Left ventricle myocardium inferior (tissue), 1 donor: ENCODE data around the gene HSD17B10. TPM values are rescaled to one million over a fixed set of nuclear protein-coding genes. Genes with fewer than 3 reads are reported as not detected.

ENCODE experiments used
- DNase-seq: peaks from one replicate; pipeline ENCODE4 v3.0.0-alpha.2; 2020
- H3K27ac ChIP-seq: fragments of 200-600 bp; replicated peaks from 2 replicates; pipeline ENCODE4 v1.8.0; 2021
- H3K27me3 ChIP-seq: fragments of 200-600 bp; 2 replicates; pipeline ENCODE4 v1.8.0; 2021; ENCODE audit warnings: low read depth
- H3K36me3 ChIP-seq: fragments of 200-600 bp; 2 replicates; pipeline ENCODE4 v1.8.0; 2021
- H3K4me1 ChIP-seq: fragments of 200-600 bp; 2 replicates; pipeline ENCODE4 v1.8.0; 2021
- H3K4me3 ChIP-seq: fragments of 200-600 bp; 2 replicates; pipeline ENCODE4 v1.8.0; 2021; ENCODE audit warnings: mild to moderate bottlenecking, moderate library complexity
- H3K9me3 ChIP-seq: fragments of 200-600 bp; replicated peaks from 2 replicates; pipeline ENCODE4 v1.8.0; 2021
- CTCF ChIP-seq: fragments of 200-600 bp; IDR thresholded peaks from 2 replicates; pipeline ENCODE4 v1.8.0; 2021; ENCODE audit warnings: antibody characterized with exemption, mild to moderate bottlenecking, borderline replicate concordance
- intact Hi-C: fragments of 100-400 bp; cut with micrococcal nuclease; formaldehyde crosslinking; loops from one replicate; pipeline ENCODE4 v1.11.0; 2022
- microRNA-seq: library from miRNA; unstranded; fragments of <30 nt; microRNA quantifications from one replicate; pipeline ENCODE4 v1.2.0, GENCODE V29; 2020
- total RNA-seq: library from RNA; stranded (reverse); fragmentation: NEBNext Ultra II Directional; extraction: Animal tissue kit (Norgen Biotek cat#: 25700); gene quantifications from one replicate; pipeline ENCODE4 v1.2.1, GENCODE V29; 2021
- donor health status: DM: no; HTN: yes; CAD: no; lungs with severe emphysema.

The HSD17B10 gene
- total RNA-seq, 1 donor from 2014 or later = 109 TPM

GRCh38 chrX:53398216-53398615 lies 36.0 kb downstream of the HSD17B10 start:
- no peaks in the 10 kb centered on the region for H3K27me3 ChIP-seq
- no peak overlapping the region for H3K4me3 ChIP-seq
- no peak for TF ChIP-seq CTCF
- no peak for DNase-seq
- no peak overlapping the region for H3K27ac ChIP-seq
- peaks cover 44% of the 10 kb centered on the region for H3K36me3 ChIP-seq
- no peaks in the 10 kb centered on the region for H3K9me3 ChIP-seq
- H3K4me1 ChIP-seq = no peaks in the 10 kb centered on the region
- intact Hi-C loops = no loop called here

- Histone ChIP-seq H3K27ac (no peak overlapping the region), H3K36me3 (peaks cover 42% of the 10 kb centered on the region), H3K27me3 (no peaks in the 10 kb centered on the region), H3K4me3 (no peak overlapping the region), H3K4me1 (no peaks in the 10 kb centered on the region), H3K9me3 (no peaks in the 10 kb centered on the region)
- intact Hi-C loops = no loop called here
- no peak for TF ChIP-seq CTCF
- no peak for DNase-seq
These were observed 38.4 kb downstream of the HSD17B10 start for GRCh38 chrX:53395605-53396298.

DNA sequence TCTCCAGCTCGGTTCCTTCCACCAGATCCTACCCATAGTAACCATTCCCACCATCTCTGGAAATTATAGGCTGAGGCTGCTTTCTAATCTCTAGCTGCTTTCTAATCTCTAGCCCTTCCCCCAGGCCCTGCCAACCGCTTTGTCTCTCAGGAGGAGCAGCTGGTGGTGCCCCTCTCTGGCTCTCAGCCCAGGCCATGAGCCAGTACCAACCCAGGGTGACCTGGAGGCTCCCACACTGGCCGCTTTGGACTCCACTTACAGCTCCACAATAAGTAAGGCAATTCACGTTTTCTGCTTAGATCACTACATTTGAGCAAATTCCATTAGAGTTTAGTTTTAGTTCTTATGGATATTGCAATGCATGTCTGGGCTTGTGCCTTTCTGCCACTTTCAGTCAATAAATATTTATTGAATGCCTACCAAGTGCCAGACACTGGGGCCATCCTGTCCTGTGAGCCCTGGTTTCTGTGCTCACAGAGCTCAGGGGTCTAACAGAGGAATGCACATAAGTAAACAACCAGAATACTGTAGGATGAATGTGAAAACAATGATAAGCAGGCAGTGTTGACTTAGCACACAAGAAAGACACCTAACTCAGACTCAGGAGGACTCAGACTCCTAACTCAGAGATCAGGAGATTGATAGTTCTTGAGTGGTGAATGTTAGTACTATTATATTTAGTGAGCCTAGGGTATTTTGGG lies 50.6 kb downstream of the HSD17B10 start:
- Histone ChIP-seq H3K27ac (no peak overlapping the region), H3K27me3 (no peaks in the 10 kb centered on the region), H3K4me1 (no peaks in the 10 kb centered on the region), H3K9me3 (no peaks in the 10 kb centered on the region), H3K36me3 (peaks cover 48% of the 10 kb centered on the region), H3K4me3 (no peak overlapping the region)
- no peak for TF ChIP-seq CTCF
- DNase-seq = peak; percentile 22
- intact Hi-C loops = no loop called here

Small RNA genes lying within 50 kb of the gene (microRNA-seq; reads per million reads assigned to microRNA genes)
- gene MIR6857 = not detected

Other genes starting within 250 kb of the HSD17B10 start
- gene KDM5C, start 209.2 kb downstream of the HSD17B10 start, total RNA-seq = 35.6 TPM
- 17.1 TPM for gene IQSEC2, start 152.8 kb downstream of the HSD17B10 start, total RNA-seq
- gene SMC1A, start 11.7 kb downstream of the HSD17B10 start, total RNA-seq = 35.9 TPM
- 0.49 TPM for gene RIBC1, start 11.5 kb downstream of the HSD17B10 start, total RNA-seq